ACHN (cell line): ENCODE measurements around the gene MTHFD1.

Experiments
- DNase-seq: peaks from one replicate; pipeline ENCODE4 v3.0.0-alpha.2; 2015
- in situ Hi-C: cut with HindIII; loops from 2 replicates; pipeline ENCODE4 v1.10.0; 2017; ENCODE audit warnings: low sequenced_read_pairs, low pct_ligation_motif_present, low pct_unique_long_range_greater_than_20kb

Gene MTHFD1

GRCh38 chr14:64468451-64468850, 80.3 kb downstream of the MTHFD1 start:
- no peak for DNase-seq
- in situ Hi-C loops, result no loop called here

GRCh38 chr14:64474041-64474440, 85.9 kb downstream of the MTHFD1 start:
- no peak for DNase-seq
- in situ Hi-C loops, result no loop called here

GRCh38 chr14:64474698-64475097, 86.5 kb downstream of the MTHFD1 start:
- in situ Hi-C loops, result no loop called here
- no peak for DNase-seq

GRCh38 chr14:64475585-64476273, 87.6 kb downstream of the MTHFD1 start:
- in situ Hi-C loops, result no loop called here
- DNase-seq, result no peak

- in situ Hi-C loops, result no loop called here
- DNase-seq, result no peak
These were observed 88.3 kb downstream of the MTHFD1 start for GRCh38 chr14:64476438-64476837.

GRCh38 chr14:64478634-64479250, 90.6 kb downstream of the MTHFD1 start:
- peak; percentile 33 for DNase-seq
- in situ Hi-C loops, result no loop called here

GRCh38 chr14:64488590-64489099, 100.5 kb downstream of the MTHFD1 start:
- in situ Hi-C loops, result no loop called here
- DNase-seq, result no peak

GRCh38 chr14:64491637-64492036, 103.5 kb downstream of the MTHFD1 start:
- in situ Hi-C loops, result no loop called here

GRCh38 chr14:64493455-64493854, 105.3 kb downstream of the MTHFD1 start:
- in situ Hi-C loops, result no loop called here
- no peak for DNase-seq

More at GRCh38 chr14:64491637-64492036, 103.5 kb downstream of the MTHFD1 start:
- no peak for DNase-seq

GRCh38 chr14:64495252-64495651, 107.1 kb downstream of the MTHFD1 start:
- no peak for DNase-seq
- in situ Hi-C loops, result no loop called here

GRCh38 chr14:64496764-64497163, 108.6 kb downstream of the MTHFD1 start:
- DNase-seq, result no peak
- in situ Hi-C loops, result no loop called here

GRCh38 chr14:64500088-64500487, 111.9 kb downstream of the MTHFD1 start:
- in situ Hi-C loops, result no loop called here
- no peak for DNase-seq

GRCh38 chr14:64501411-64502171, 113.4 kb downstream of the MTHFD1 start:
- in situ Hi-C loops, result no loop called here
- peak; percentile 43 for DNase-seq

GRCh38 chr14:64502456-64502855, 114.3 kb downstream of the MTHFD1 start:
- in situ Hi-C loops, result no loop called here
- DNase-seq, result no peak

GRCh38 chr14:64502887-64503433, 114.8 kb downstream of the MTHFD1 start:
- DNase-seq, result peak; percentile 16
- in situ Hi-C loops, result no loop called here

- in situ Hi-C loops, result no loop called here
- peak; percentile 91 for DNase-seq
These were observed 115.5 kb downstream of the MTHFD1 start, which contains the start of gene ZBTB25 for GRCh38 chr14:64503434-64504309. ZBTB25 (minus strand) TSS chr14:64503838; CDS start chr14:64490533, 13,305 bp downstream.

- in situ Hi-C loops, result no loop called here
- DNase-seq, result peak; percentile 71
These were observed 116.2 kb downstream of the MTHFD1 start, which contains the start of gene ZBTB1 for GRCh38 chr14:64504310-64504896. ZBTB1 (plus strand) TSS chr14:64504770; CDS start chr14:64521505, 16,735 bp downstream.
